BLaER1 (cell line): ENCODE data around the gene SORCS1.

Experiments
- H3K27ac ChIP-seq: shearing (Covaris generic); formaldehyde crosslinking; 2 replicates; pipeline ENCODE4 v1.8.1; 2022
- H3K27me3 ChIP-seq: shearing (Covaris generic); formaldehyde crosslinking; 2 replicates; pipeline ENCODE4 v1.8.1; 2022
- H3K36me3 ChIP-seq: shearing (Covaris generic); formaldehyde crosslinking; 2 replicates; pipeline ENCODE4 v1.8.1; 2022
- H3K4me1 ChIP-seq: shearing (Covaris generic); formaldehyde crosslinking; 2 replicates; pipeline ENCODE4 v1.8.1; 2022
- H3K4me2 ChIP-seq: shearing (Covaris generic); formaldehyde crosslinking; 2 replicates; pipeline ENCODE4 v1.8.1; 2022
- H3K4me3 ChIP-seq: shearing (Covaris generic); formaldehyde crosslinking; 2 replicates; pipeline ENCODE4 v1.8.1; 2022
- H3K9ac ChIP-seq: shearing (Covaris generic); formaldehyde crosslinking; 2 replicates; pipeline ENCODE4 v1.8.1; 2022
- H3K9me3 ChIP-seq: shearing (Covaris generic); formaldehyde crosslinking; 2 replicates; pipeline ENCODE4 v1.8.1; 2022
- H4K20me1 ChIP-seq: shearing (Covaris generic); formaldehyde crosslinking; 2 replicates; pipeline ENCODE4 v1.8.1; 2022
- Cebpa-rat ChIP-seq: shearing (Covaris generic); IDR thresholded peaks from 2 replicates; pipeline ENCODE4 v1.8.1; 2022

Gene SORCS1

GRCh38 chr10:106571192-106571946 lies 593.1 kb downstream of the SORCS1 start:
- no peak overlapping the region for H3K4me2 ChIP-seq
- H4K20me1 ChIP-seq: no peaks in the 10 kb centered on the region
- H3K27ac ChIP-seq: no peak overlapping the region
- H3K9ac ChIP-seq: no peak overlapping the region
- peaks cover 2% of the 10 kb centered on the region for H3K4me1 ChIP-seq
- H3K9me3 ChIP-seq: no peaks in the 10 kb centered on the region
- no peaks in the 10 kb centered on the region for H3K36me3 ChIP-seq
- no peak overlapping the region for H3K4me3 ChIP-seq
- TF ChIP-seq Cebpa-rat: no peak
- no peaks in the 10 kb centered on the region for H3K27me3 ChIP-seq

GRCh38 chr10:106570268-106570667 lies 594.2 kb downstream of the SORCS1 start:
- Histone ChIP-seq H3K36me3 (no peaks in the 10 kb centered on the region), H3K27me3 (no peaks in the 10 kb centered on the region), H4K20me1 (no peaks in the 10 kb centered on the region), H3K4me3 (no peak overlapping the region), H3K4me2 (no peak overlapping the region), H3K9me3 (no peaks in the 10 kb centered on the region), H3K27ac (no peak overlapping the region), H3K4me1 (no peaks in the 10 kb centered on the region), H3K9ac (no peak overlapping the region)
- TF ChIP-seq Cebpa-rat: no peak

GRCh38 chr10:106567629-106568028 lies 596.9 kb downstream of the SORCS1 start:
- Histone ChIP-seq H3K9ac (no peak overlapping the region), H4K20me1 (no peaks in the 10 kb centered on the region), H3K27ac (no peak overlapping the region), H3K4me3 (no peak overlapping the region), H3K4me2 (no peak overlapping the region), H3K27me3 (no peaks in the 10 kb centered on the region), H3K9me3 (no peaks in the 10 kb centered on the region), H3K4me1 (no peaks in the 10 kb centered on the region), H3K36me3 (no peaks in the 10 kb centered on the region)
- no peak for TF ChIP-seq Cebpa-rat

GRCh38 chr10:106566873-106567272 lies 597.6 kb downstream of the SORCS1 start:
- no peaks in the 10 kb centered on the region for H3K27me3 ChIP-seq
- H3K9me3 ChIP-seq: no peaks in the 10 kb centered on the region
- no peak overlapping the region for H3K9ac ChIP-seq
- H3K4me2 ChIP-seq: no peak overlapping the region
- H3K36me3 ChIP-seq: no peaks in the 10 kb centered on the region
- no peak overlapping the region for H3K4me3 ChIP-seq
- TF ChIP-seq Cebpa-rat: no peak
- no peaks in the 10 kb centered on the region for H3K4me1 ChIP-seq
- H3K27ac ChIP-seq: no peak overlapping the region
- no peaks in the 10 kb centered on the region for H4K20me1 ChIP-seq

- Histone ChIP-seq H4K20me1 (no peaks in the 10 kb centered on the region), H3K4me1 (no peaks in the 10 kb centered on the region), H3K27me3 (no peaks in the 10 kb centered on the region), H3K4me3 (no peak overlapping the region), H3K36me3 (no peaks in the 10 kb centered on the region), H3K9me3 (no peaks in the 10 kb centered on the region), H3K4me2 (no peak overlapping the region), H3K9ac (no peak overlapping the region), H3K27ac (no peak overlapping the region)
- no peak for TF ChIP-seq Cebpa-rat
Measured at GRCh38 chr10:106565546-106565945, 599.0 kb downstream of the SORCS1 start.

- Histone ChIP-seq H3K4me2 (no peak overlapping the region), H3K4me1 (no peaks in the 10 kb centered on the region), H3K9me3 (no peaks in the 10 kb centered on the region), H3K27me3 (no peaks in the 10 kb centered on the region), H4K20me1 (no peaks in the 10 kb centered on the region), H3K9ac (no peak overlapping the region), H3K36me3 (no peaks in the 10 kb centered on the region), H3K27ac (no peak overlapping the region), H3K4me3 (no peak overlapping the region)
- TF ChIP-seq Cebpa-rat: no peak
Measured at GRCh38 chr10:106563384-106563783, 601.1 kb downstream of the SORCS1 start.

- no peak for TF ChIP-seq Cebpa-rat
- Histone ChIP-seq H3K4me1 (no peaks in the 10 kb centered on the region), H3K9me3 (no peaks in the 10 kb centered on the region), H3K9ac (no peak overlapping the region), H4K20me1 (no peaks in the 10 kb centered on the region), H3K4me3 (no peak overlapping the region), H3K4me2 (no peak overlapping the region), H3K27ac (no peak overlapping the region), H3K36me3 (no peaks in the 10 kb centered on the region), H3K27me3 (no peaks in the 10 kb centered on the region)
Measured at GRCh38 chr10:106560925-106561640, 603.4 kb downstream of the SORCS1 start.

- no peak for TF ChIP-seq Cebpa-rat
- no peaks in the 10 kb centered on the region for H3K27me3 ChIP-seq
- no peaks in the 10 kb centered on the region for H4K20me1 ChIP-seq
- no peak overlapping the region for H3K9ac ChIP-seq
- H3K4me1 ChIP-seq: no peaks in the 10 kb centered on the region
- no peaks in the 10 kb centered on the region for H3K36me3 ChIP-seq
- H3K4me2 ChIP-seq: no peak overlapping the region
- H3K4me3 ChIP-seq: no peak overlapping the region
- no peak overlapping the region for H3K27ac ChIP-seq
- no peaks in the 10 kb centered on the region for H3K9me3 ChIP-seq
Measured at GRCh38 chr10:106559442-106559841, 605.1 kb downstream of the SORCS1 start.

- H3K27ac ChIP-seq: no peak overlapping the region
Measured at GRCh38 chr10:106557951-106558733, 606.4 kb downstream of the SORCS1 start.

GRCh38 chr10:106557053-106557452 lies 607.5 kb downstream of the SORCS1 start:
- Histone ChIP-seq H3K27ac (no peak overlapping the region), H3K4me2 (no peak overlapping the region), H3K4me1 (no peaks in the 10 kb centered on the region), H3K36me3 (no peaks in the 10 kb centered on the region), H4K20me1 (no peaks in the 10 kb centered on the region), H3K9me3 (no peaks in the 10 kb centered on the region), H3K4me3 (no peak overlapping the region), H3K27me3 (no peaks in the 10 kb centered on the region), H3K9ac (no peak overlapping the region)
- TF ChIP-seq Cebpa-rat: no peak

More at GRCh38 chr10:106557951-106558733, 606.4 kb downstream of the SORCS1 start:
- no peaks in the 10 kb centered on the region for H4K20me1 ChIP-seq
- H3K4me1 ChIP-seq: no peaks in the 10 kb centered on the region
- no peak overlapping the region for H3K9ac ChIP-seq
- no peaks in the 10 kb centered on the region for H3K36me3 ChIP-seq
- H3K4me2 ChIP-seq: no peak overlapping the region
- no peaks in the 10 kb centered on the region for H3K9me3 ChIP-seq
- H3K4me3 ChIP-seq: no peak overlapping the region
- no peaks in the 10 kb centered on the region for H3K27me3 ChIP-seq
- TF ChIP-seq Cebpa-rat: no peak
